Measurements from ENCODE around the gene PCSK1N.
"Not testable (repeated sequence)": the region's sequence is repeated elsewhere in the genome, so short reads cannot be mapped to it uniquely, and the experiment has no call there.

- TF ChIP-seq POLR2AphosphoS5 (IDR thresholded peaks at IDR 0.05; ENCODE audit: low read depth, low read length); TAF1 (IDR thresholded peaks at IDR 0.05; ENCODE audit: borderline replicate concordance, low read depth, low read length): not testable (repeated sequence)
Observed at GRCh38 chrX:48854121-48854804, 18.9 kb upstream of the PCSK1N start.

Measured in GM12892 (cell line).